Measurements from ENCODE around the gene RLN3. TPM values are rescaled to one million over a fixed set of nuclear protein-coding genes. Genes with fewer than 3 reads are reported as not detected.
A peak's percentile ranks its signal among the peaks of the same experiment; 100 is the strongest.

RLN3 gene
- total RNA-seq, 4 donors from 2014 or later = not detected

GRCh38 chr19:14070268-14071050 is 42.5 kb downstream of the RLN3 start:
- DNase-seq = no peak
- intact Hi-C loops (cut with DNase I) = loop anchor here (5.0 kb wide), 1 partner anchor 113 kb away; no protein-coding TSS in a partner anchor
- H3K36me3 ChIP-seq = no peaks in the 10 kb centered on the region
- H3K9me3 ChIP-seq = no peaks in the 10 kb centered on the region
- no peak overlapping the region for H3K27ac ChIP-seq
- WGBS, 2 donors = 94 to 97% methylated on average over 33 to 43 of the region's 43 CpGs
- TF ChIP-seq CTCF (IDR thresholded peaks at IDR 0.05) (no peak), POLR2A (IDR thresholded peaks at IDR 0.05) (no peak)
- H3K4me3 ChIP-seq (replicated peaks in 1 of 3) = no peak overlapping the region
- H3K4me1 ChIP-seq = peaks cover 11 to 19% of the 10 kb centered on the region in 2 donors
- H3K27me3 ChIP-seq = no peaks in the 10 kb centered on the region

- H3K36me3 ChIP-seq = no peaks in the 10 kb centered on the region
- peak within 1 kb of the TSS; percentile 67 to 90 (median 85) for H3K27ac ChIP-seq
- 1% methylated on average over 25 of the region's 51 CpGs; no CpG with 5 or more reads in 1 of the 2 donors for WGBS, 2 donors
- H3K4me3 ChIP-seq (replicated peaks in 1 of 3) = peak within 1 kb of the TSS; percentile 35 to 64 (median 38)
- peak in 1 of 6 experiments; percentile 13 for TF ChIP-seq CTCF (IDR thresholded peaks at IDR 0.05)
- peak in 1 of 2 donors; percentile 50 for TF ChIP-seq POLR2A (IDR thresholded peaks at IDR 0.05)
- peak; percentile 88 to 90 for DNase-seq
- intact Hi-C loops (cut with DNase I) = loop anchor here (5.0 kb wide), 1 partner anchor 115 kb away; no protein-coding TSS in a partner anchor
- H3K9me3 ChIP-seq = no peaks in the 10 kb centered on the region
- no peaks in the 10 kb centered on the region for H3K27me3 ChIP-seq
- H3K4me1 ChIP-seq = peaks cover 15 to 19% of the 10 kb centered on the region in 2 donors
Measured at GRCh38 chr19:14072535-14073260, 44.8 kb downstream of the RLN3 start, which contains the start of gene MISP3. Gene MISP3 (plus strand): TSS chr19:14072786. CDS start chr19:14073310, 524 bp downstream.

GRCh38 chr19:14073261-14073924 is 45.4 kb downstream of the RLN3 start:
- intact Hi-C loops (cut with DNase I) = loop anchor here (5.0 kb wide), 1 partner anchor 116 kb away; no protein-coding TSS in a partner anchor
- H3K9me3 ChIP-seq = no peaks in the 10 kb centered on the region
- TF ChIP-seq POLR2A (IDR thresholded peaks at IDR 0.05) (peak in 1 of 2 donors; percentile 56), CTCF (IDR thresholded peaks at IDR 0.05) (peak in 3 of 6 experiments; percentile 81 to 94 (median 89))

GRCh38 chr19:14073925-14074838 is 46.2 kb downstream of the RLN3 start:
- intact Hi-C loops (cut with DNase I) = loop anchor here (2.0 to 5.0 kb wide), 2 partner anchors 117 to 195 kb away; no protein-coding TSS in a partner anchor

More at GRCh38 chr19:14073261-14073924, 45.4 kb downstream of the RLN3 start:
- 0 to 12% methylated on average over 3 to 6 of the region's 106 CpGs for WGBS, 2 donors
- Histone ChIP-seq H3K4me1 (peaks cover 15 to 19% of the 10 kb centered on the region in 2 donors), H3K27me3 (no peaks in the 10 kb centered on the region), H3K27ac (peak overlapping the region; percentile 67 to 90 (median 85)), H3K36me3 (no peaks in the 10 kb centered on the region), H3K4me3 (replicated peaks in 1 of 3) (peak overlapping the region; percentile 35 to 64 (median 38))
- peak; percentile 81 to 83 for DNase-seq

More at GRCh38 chr19:14073925-14074838, 46.2 kb downstream of the RLN3 start:
- peak overlapping the region; percentile 30 to 87 (median 46) for H3K27ac ChIP-seq
- H3K4me1 ChIP-seq = peaks cover 15 to 19% of the 10 kb centered on the region in 2 donors
- TF ChIP-seq CTCF (IDR thresholded peaks at IDR 0.05) (no peak), POLR2A (IDR thresholded peaks at IDR 0.05) (no peak)
- no peaks in the 10 kb centered on the region for H3K36me3 ChIP-seq
- H3K9me3 ChIP-seq = no peaks in the 10 kb centered on the region
- no peaks in the 10 kb centered on the region for H3K27me3 ChIP-seq
- H3K4me3 ChIP-seq (replicated peaks in 1 of 3) = peak overlapping the region; percentile 3 to 64 (median 25)
- DNase-seq = peak in 1 of 2 donors; percentile 36
- 3% methylated on average over 21 to 33 of the region's 44 CpGs for WGBS, 2 donors
